ENCODE results near the gene SOX2.

SOX2 gene

GRCh38 chr3:181730316-181730715 is 18.6 kb downstream of the SOX2 start:
- no peak for DNase-seq
- H3K9me3 ChIP-seq: no peaks in the 10 kb centered on the region
- intact Hi-C loops (cut with DNase I; ENCODE audit: low total_unique reads): no loop called here
- no peaks in the 10 kb centered on the region for H3K36me3 ChIP-seq
- H3K27me3 ChIP-seq: peaks cover 0 to 70% of the 10 kb centered on the region in 2 donors
- no peak overlapping the region for H3K4me3 ChIP-seq
- no peak for TF ChIP-seq CTCF (IDR thresholded peaks at IDR 0.05)
- peaks cover 0 to 21% (median 11%) of the 10 kb centered on the region in 4 donors for H3K4me1 ChIP-seq
- no peak overlapping the region for H3K27ac ChIP-seq

- intact Hi-C loops (cut with DNase I; ENCODE audit: low total_unique reads): no loop called here
- no peak for TF ChIP-seq CTCF (IDR thresholded peaks at IDR 0.05)
- Histone ChIP-seq H3K36me3 (no peaks in the 10 kb centered on the region), H3K27me3 (peaks cover 0 to 64% of the 10 kb centered on the region in 2 donors), H3K27ac (no peak overlapping the region), H3K9me3 (no peaks in the 10 kb centered on the region), H3K4me3 (no peak overlapping the region), H3K4me1 (peaks cover 0 to 18% (median 10%) of the 10 kb centered on the region in 4 donors)
- DNase-seq: no peak
Measured at GRCh38 chr3:181730934-181731333, 19.2 kb downstream of the SOX2 start.

GRCh38 chr3:181735911-181736310 is 24.2 kb downstream of the SOX2 start:
- no peaks in the 10 kb centered on the region for H3K36me3 ChIP-seq

GRCh38 chr3:181738551-181738950 is 26.8 kb downstream of the SOX2 start:
- Histone ChIP-seq H3K4me1 (no peaks in the 10 kb centered on the region), H3K27me3 (peaks cover 0 to 10% of the 10 kb centered on the region in 2 donors), H3K4me3 (no peak overlapping the region), H3K9me3 (no peaks in the 10 kb centered on the region), H3K36me3 (no peaks in the 10 kb centered on the region), H3K27ac (no peak overlapping the region)
- intact Hi-C loops (cut with DNase I; ENCODE audit: low total_unique reads): no loop called here
- no peak for DNase-seq
- no peak for TF ChIP-seq CTCF (IDR thresholded peaks at IDR 0.05)

More at GRCh38 chr3:181735911-181736310, 24.2 kb downstream of the SOX2 start:
- TF ChIP-seq CTCF (IDR thresholded peaks at IDR 0.05): no peak
- peaks cover 0 to 16% of the 10 kb centered on the region in 2 donors for H3K27me3 ChIP-seq
- no peaks in the 10 kb centered on the region for H3K4me1 ChIP-seq
- no peak overlapping the region for H3K27ac ChIP-seq
- intact Hi-C loops (cut with DNase I; ENCODE audit: low total_unique reads): no loop called here
- no peak overlapping the region for H3K4me3 ChIP-seq
- no peaks in the 10 kb centered on the region for H3K9me3 ChIP-seq
- no peak for DNase-seq

GRCh38 chr3:181739628-181740027 is 27.9 kb downstream of the SOX2 start:
- intact Hi-C loops (cut with DNase I; ENCODE audit: low total_unique reads): no loop called here
- no peaks in the 10 kb centered on the region for H3K9me3 ChIP-seq
- H3K4me1 ChIP-seq: no peaks in the 10 kb centered on the region
- no peak overlapping the region for H3K27ac ChIP-seq
- H3K36me3 ChIP-seq: no peaks in the 10 kb centered on the region
- no peak for TF ChIP-seq CTCF (IDR thresholded peaks at IDR 0.05)
- H3K4me3 ChIP-seq: no peak overlapping the region
- no peak for DNase-seq
- peaks cover 0 to 6% of the 10 kb centered on the region in 2 donors for H3K27me3 ChIP-seq

- Histone ChIP-seq H3K9me3 (no peaks in the 10 kb centered on the region), H3K4me1 (no peaks in the 10 kb centered on the region), H3K4me3 (no peak overlapping the region), H3K36me3 (no peaks in the 10 kb centered on the region), H3K27ac (no peak overlapping the region), H3K27me3 (peaks cover 0 to 3% of the 10 kb centered on the region in 2 donors)
- no peak for DNase-seq
- intact Hi-C loops (cut with DNase I; ENCODE audit: low total_unique reads): no loop called here
- no peak for TF ChIP-seq CTCF (IDR thresholded peaks at IDR 0.05)
Measured at GRCh38 chr3:181741417-181741816, 29.7 kb downstream of the SOX2 start.

Data from tibial artery (tissue), 4 donors.